Measurements from ENCODE around the gene TTC28. TPM values are rescaled to one million over a fixed set of nuclear protein-coding genes. Genes with fewer than 3 reads are reported as not detected.

Gene TTC28
- polyA plus RNA-seq, 1 donor from 2014 or later, result 14.8 TPM

- Histone ChIP-seq H3K4me2 (ENCODE audit: low read length) (no peak overlapping the region), H3K9ac (ENCODE audit: low read length) (no peak overlapping the region), H3K4me3 (ENCODE audit: low read length) (no peak overlapping the region), H3K27me3 (ENCODE audit: insufficient read depth, low read depth, low read length) (no peaks in the 10 kb centered on the region), H3K27ac (ENCODE audit: low read length) (no peak overlapping the region), H3K9me2 (ENCODE audit: insufficient read depth, low read length) (no peaks in the 10 kb centered on the region), H4K20me1 (ENCODE audit: insufficient read depth) (no peaks in the 10 kb centered on the region), H3K79me2 (replicated peaks; ENCODE audit: insufficient read depth, low read length) (peaks cover 5% of the 10 kb centered on the region), H2AFZ (ENCODE audit: low read depth, low read length) (no peak overlapping the region), H3K9me3 (ENCODE audit: low read length) (no peaks in the 10 kb centered on the region), H3K36me3 (ENCODE audit: insufficient read depth, low read length) (no peaks in the 10 kb centered on the region), H3F3A (ENCODE audit: insufficient read depth, low read length, poor library complexity, severe bottlenecking) (no peaks in the 10 kb centered on the region)
- no peak for TF ChIP-seq EP300 (conservative IDR thresholded peaks at IDR 0.05; ENCODE audit: poor library complexity, severe bottlenecking)
- TF ChIP-seq POLR2AphosphoS5 (IDR thresholded peaks at IDR 0.05), result no peak
- no peak for TF ChIP-seq RAD21 (conservative IDR thresholded peaks at IDR 0.05)
- TF ChIP-seq MXI1 (conservative IDR thresholded peaks at IDR 0.05; ENCODE audit: poor library complexity, severe bottlenecking), result no peak
- TF ChIP-seq REST (IDR thresholded peaks at IDR 0.05; ENCODE audit: borderline replicate concordance), result no peak
- TF ChIP-seq EZH2 (IDR thresholded peaks at IDR 0.05; ENCODE audit: borderline replicate concordance, insufficient read depth, low read length, poor library complexity, severe bottlenecking), result no peak
- no peak for TF ChIP-seq TAF1 (IDR thresholded peaks at IDR 0.05; ENCODE audit: low read depth)
- no peak for TF ChIP-seq SMC3 (conservative IDR thresholded peaks at IDR 0.05; ENCODE audit: poor library complexity)
- TF ChIP-seq CTCF (IDR thresholded peaks at IDR 0.05; ENCODE audit: poor library complexity, severe bottlenecking), result no peak
These were observed 71.1 kb downstream of the TTC28 start for GRCh38 chr22:28608546-28608945.

- Histone ChIP-seq H3K9me3 (ENCODE audit: low read length) (no peaks in the 10 kb centered on the region), H3K4me2 (ENCODE audit: low read length) (no peak overlapping the region), H3K4me3 (ENCODE audit: low read length) (no peak overlapping the region), H3K79me2 (replicated peaks; ENCODE audit: insufficient read depth, low read length) (peaks cover 5% of the 10 kb centered on the region), H3F3A (ENCODE audit: insufficient read depth, low read length, poor library complexity, severe bottlenecking) (no peaks in the 10 kb centered on the region), H3K27me3 (ENCODE audit: insufficient read depth, low read depth, low read length) (no peaks in the 10 kb centered on the region), H2AFZ (ENCODE audit: low read depth, low read length) (no peak overlapping the region), H4K20me1 (ENCODE audit: insufficient read depth) (no peaks in the 10 kb centered on the region), H3K9ac (ENCODE audit: low read length) (no peak overlapping the region), H3K27ac (ENCODE audit: low read length) (no peak overlapping the region), H3K9me2 (ENCODE audit: insufficient read depth, low read length) (no peaks in the 10 kb centered on the region), H3K36me3 (ENCODE audit: insufficient read depth, low read length) (no peaks in the 10 kb centered on the region)
- TF ChIP-seq REST (IDR thresholded peaks at IDR 0.05; ENCODE audit: borderline replicate concordance) (no peak), RAD21 (conservative IDR thresholded peaks at IDR 0.05) (no peak), SMC3 (conservative IDR thresholded peaks at IDR 0.05; ENCODE audit: poor library complexity) (no peak), TAF1 (IDR thresholded peaks at IDR 0.05; ENCODE audit: low read depth) (no peak), MXI1 (conservative IDR thresholded peaks at IDR 0.05; ENCODE audit: poor library complexity, severe bottlenecking) (no peak), EZH2 (IDR thresholded peaks at IDR 0.05; ENCODE audit: borderline replicate concordance, insufficient read depth, low read length, poor library complexity, severe bottlenecking) (no peak), EP300 (conservative IDR thresholded peaks at IDR 0.05; ENCODE audit: poor library complexity, severe bottlenecking) (no peak), POLR2AphosphoS5 (IDR thresholded peaks at IDR 0.05) (no peak)
These were observed 71.8 kb downstream of the TTC28 start for GRCh38 chr22:28607795-28608194.

Data from neural cell (in vitro differentiated cells).